CD14-positive monocyte (primary cell): Measurements from ENCODE around the gene RIOK3. TPM values are rescaled to one million over a fixed set of nuclear protein-coding genes. Genes with fewer than 3 reads are reported as not detected.
A peak's percentile ranks its signal among the peaks of the same experiment; 100 is the strongest.

Experiments
- DNase-seq, 3 donors: peaks; one replicate each; pipeline ENCODE4 v3.0.0-alpha.2; 2011 to 2022
- H2AFZ ChIP-seq: 2 replicates; pipeline ENCODE4 v1.6.0; 2012; ENCODE audit warnings: mild to moderate bottlenecking, low read depth, low read length, inconsistent platforms; ENCODE audit not compliant: insufficient read depth, poor library complexity, severe bottlenecking
- H3K27ac ChIP-seq, 2 donors: 1 replicate in 1 of 2; 2 replicates in 1 of 2; pipeline ENCODE4 v1.5.1; 2012 to 2013; ENCODE audit warnings: low read length in 2 of 2, control low read depth in 1 of 2, inconsistent platforms in 1 of 2, low read depth in 1 of 2, mild to moderate bottlenecking in 1 of 2
- H3K27me3 ChIP-seq, 2 donors: one replicate each; pipeline versions ENCODE4 v1.6.0 to v1.6.1; 2011 to 2013; ENCODE audit warnings: low read length in 2 of 2; ENCODE audit not compliant: control insufficient read depth in 2 of 2, insufficient read depth in 2 of 2
- H3K36me3 ChIP-seq, 2 donors: replicated peaks in 1 of 2; 1 replicate in 1 of 2; 2 replicates in 1 of 2; pipeline versions ENCODE4 v1.5.1 to v1.6.1; 2012 to 2013; ENCODE audit warnings: low read length in 2 of 2, control low read depth in 1 of 2, inconsistent platforms in 1 of 2, mild to moderate bottlenecking in 1 of 2; ENCODE audit not compliant: insufficient read depth in 2 of 2, control insufficient read depth in 1 of 2
- H3K4me1 ChIP-seq, 2 donors: 1 replicate in 1 of 2; 2 replicates in 1 of 2; pipeline versions ENCODE4 v1.5.1 to v1.6.1; 2012 to 2013; ENCODE audit warnings: low read length in 2 of 2, control low read depth in 1 of 2, inconsistent platforms in 1 of 2, mild to moderate bottlenecking in 1 of 2, moderate library complexity in 1 of 2; ENCODE audit not compliant: insufficient read depth in 2 of 2, control insufficient read depth in 1 of 2
- H3K4me2 ChIP-seq: replicated peaks from 2 replicates; pipeline ENCODE3; 2012; ENCODE audit warnings: low read length, moderate library complexity, mild to moderate bottlenecking; ENCODE audit not compliant: poor library complexity, severe bottlenecking; ENCODE audit errors: extremely low read depth
- H3K4me3 ChIP-seq, 3 experiments: fragments of 200-600 bp in 1 of 3; sonication (generic) in 1 of 3; replicated peaks in 1 of 3; 1 replicate in 2 of 3; 2 replicates in 1 of 3; pipeline ENCODE4 v1.5.1; 2011 to 2013; ENCODE audit warnings: low read length in 3 of 3, mild to moderate bottlenecking in 3 of 3, control low read depth in 2 of 3, low read depth in 2 of 3, inconsistent platforms in 1 of 3, moderate library complexity in 1 of 3
- H3K79me2 ChIP-seq: 2 replicates; pipeline ENCODE4 v1.6.0; 2012; ENCODE audit warnings: mild to moderate bottlenecking, control low read depth, inconsistent platforms, low read length, moderate library complexity; ENCODE audit not compliant: insufficient read depth
- H3K9ac ChIP-seq: 2 replicates; pipeline ENCODE4 v1.6.0; 2017; ENCODE audit warnings: low read length, mild to moderate bottlenecking; ENCODE audit not compliant: insufficient read depth, poor library complexity, severe bottlenecking
- H3K9me3 ChIP-seq, 2 donors: replicated peaks in 1 of 2; 1 replicate in 1 of 2; 2 replicates in 1 of 2; pipeline versions ENCODE4 v1.5.1 to v1.6.1; 2012 to 2013; ENCODE audit warnings: low read length in 2 of 2, control low read depth in 1 of 2; ENCODE audit not compliant: control insufficient read depth in 1 of 2, insufficient read depth in 1 of 2
- H4K20me1 ChIP-seq: 2 replicates; pipeline ENCODE4 v1.6.0; 2012; ENCODE audit warnings: mild to moderate bottlenecking, low read length, control low read depth, moderate library complexity; ENCODE audit not compliant: insufficient read depth
- H3K27ac Mint-ChIP-seq, 7 donors: one replicate each; pipeline ENCODE4 v1.8.0; 2020; ENCODE audit warnings: mild to moderate bottlenecking in 7 of 7, mixed read lengths in 7 of 7, moderate library complexity in 6 of 7, inconsistent platforms in 2 of 7
- H3K27me3 Mint-ChIP-seq, 3 donors: one replicate each; pipeline ENCODE4 v1.8.0; 2021 to 2022; ENCODE audit warnings: low read depth in 3 of 3, mild to moderate bottlenecking in 3 of 3, mixed read lengths in 3 of 3, moderate library complexity in 3 of 3, inconsistent platforms in 1 of 3
- H3K36me3 Mint-ChIP-seq, 2 donors: one replicate each; pipeline ENCODE4 v1.8.0; 2020; ENCODE audit warnings: mixed read lengths in 2 of 2, inconsistent platforms in 1 of 2, mild to moderate bottlenecking in 1 of 2
- H3K4me1 Mint-ChIP-seq: one replicate; pipeline ENCODE4 v1.8.0; 2020; ENCODE audit warnings: mild to moderate bottlenecking, mixed read lengths
- H3K4me3 Mint-ChIP-seq, 2 donors: one replicate each; pipeline ENCODE4 v1.8.0; 2020; ENCODE audit warnings: mild to moderate bottlenecking in 2 of 2, mixed read lengths in 2 of 2, moderate library complexity in 1 of 2
- H3K9me3 Mint-ChIP-seq, 7 donors: one replicate each; pipeline ENCODE4 v1.8.0; 2020 to 2022; ENCODE audit warnings: mixed read lengths in 7 of 7, mild to moderate bottlenecking in 6 of 7, moderate library complexity in 6 of 7, inconsistent platforms in 2 of 7
- CTCF ChIP-seq: fragments of 200-600 bp; IDR thresholded peaks from one replicate; pipeline ENCODE4 v1.8.0; 2022; ENCODE audit warnings: antibody characterized with exemption, mild to moderate bottlenecking
- WGBS: methylation state at CpG from one replicate; pipeline ENCODE4 v1.1.5; 2013; ENCODE audit warnings: missing lambda C conversion rate; ENCODE audit not compliant: insufficient coverage; 5-methylcytosine and 5-hydroxymethylcytosine counted together
- intact Hi-C, 2 donors: fragments of 100-400 bp; cut with micrococcal nuclease; formaldehyde crosslinking; loops; one replicate each; pipeline versions ENCODE4 v1.15.0 to v1.15.1; 2023
- polyA plus RNA-seq, 3 donors: library from polyadenylated mRNA; depleted of rRNA in 1 of 3; unstranded in 2 of 3; stranded (reverse) in 1 of 3; fragments of 300-500 nt in 2 of 3; fragments of >200 nt in 1 of 3; fragmentation: Illumina TruSeq in 2 of 3; gene quantifications; 1 replicate in 2 of 3; 2 replicates in 1 of 3; pipeline ENCODE4 v1.2.3, GENCODE V29; 2012 to 2021

RIOK3 gene
- polyA plus RNA-seq, 3 donors: 50.9 to 79.7 (median 62.2) TPM

- Mint-ChIP-seq H3K27ac (no peak overlapping the region), H3K27me3 (peaks cover 0 to 3% (median 0%) of the 10 kb centered on the region in 3 donors), H3K9me3 (peaks cover 0 to 1% (median 0%) of the 10 kb centered on the region in 7 donors), H3K36me3 (peaks cover 3% of the 10 kb centered on the region in 2 donors), H3K4me1 (peaks cover 15% of the 10 kb centered on the region), H3K4me3 (no peak overlapping the region)
- no peak overlapping the region for H3K4me2 ChIP-seq
- H3K27ac ChIP-seq: no peak overlapping the region
- no CpG with 5 or more reads among the region's 2 CpGs for WGBS
- H3K79me2 ChIP-seq: no peaks in the 10 kb centered on the region
- no peak for TF ChIP-seq CTCF
- H2AFZ ChIP-seq: no peak overlapping the region
- intact Hi-C loops: no loop called here
- H3K9ac ChIP-seq: no peak overlapping the region
- no peak for DNase-seq
- no peaks in the 10 kb centered on the region for H4K20me1 ChIP-seq
- H3K27me3 ChIP-seq: no peaks in the 10 kb centered on the region
- no peaks in the 10 kb centered on the region for H3K36me3 ChIP-seq
- no peaks in the 10 kb centered on the region for H3K9me3 ChIP-seq
- peaks cover 13 to 15% of the 10 kb centered on the region in 2 donors for H3K4me1 ChIP-seq
- H3K4me3 ChIP-seq: no peak overlapping the region
Observed at GRCh38 chr18:23433360-23433759, 19.7 kb upstream of the RIOK3 start.

- under 1% methylated on average over 21 of the region's 42 CpGs for WGBS
- H4K20me1 ChIP-seq: no peaks in the 10 kb centered on the region
- H2AFZ ChIP-seq: peak overlapping the region; percentile 97
- no peaks in the 10 kb centered on the region for H3K79me2 ChIP-seq
- no peaks in the 10 kb centered on the region for H3K36me3 ChIP-seq
- Mint-ChIP-seq H3K27me3 (peaks cover 0 to 3% (median 0%) of the 10 kb centered on the region in 3 donors), H3K4me1 (peaks cover 19% of the 10 kb centered on the region), H3K36me3 (no peaks in the 10 kb centered on the region), H3K9me3 (no peaks in the 10 kb centered on the region), H3K4me3 (peak overlapping the region; percentile 88 to 93), H3K27ac (peak overlapping the region; percentile 13 to 83 (median 72))
- H3K4me1 ChIP-seq: peaks cover 14 to 18% of the 10 kb centered on the region in 2 donors
- H3K27me3 ChIP-seq: no peaks in the 10 kb centered on the region
- H3K27ac ChIP-seq: peak overlapping the region in 1 of 2 donors; percentile 74
- no peak for TF ChIP-seq CTCF
- DNase-seq: peak; percentile 39 to 75 (median 49)
- peak overlapping the region; percentile 72 for H3K9ac ChIP-seq
- H3K9me3 ChIP-seq: no peaks in the 10 kb centered on the region
- peak overlapping the region; percentile 92 for H3K4me2 ChIP-seq
- peak overlapping the region; percentile 69 to 98 (median 88) for H3K4me3 ChIP-seq
- intact Hi-C loops: no loop called here
Observed at GRCh38 chr18:23437357-23438045, 15.6 kb upstream of the RIOK3 start.
